ENCODE measurements around the gene COASY. TPM values are rescaled to one million over a fixed set of nuclear protein-coding genes. Genes with fewer than 3 reads are reported as not detected.
A peak's percentile ranks its signal among the peaks of the same experiment; 100 is the strongest.
"Not testable (repeated sequence)": the region's sequence is repeated elsewhere in the genome, so short reads cannot be mapped to it uniquely, and the experiment has no call there.

COASY gene
- total RNA-seq, 1 donor from 2014 or later = 67.4 TPM

GRCh38 chr17:42553161-42553818 lies 8.7 kb upstream of the COASY start:
- peak; percentile 65 for ATAC-seq

- peak; percentile 70 for ATAC-seq
These were observed 8.1 kb upstream of the COASY start for GRCh38 chr17:42553866-42554249.

GRCh38 chr17:42554250-42555121 lies 7.5 kb upstream of the COASY start:
- peak; percentile 68 for ATAC-seq

GRCh38 chr17:42555122-42555622 lies 6.8 kb upstream of the COASY start:
- ATAC-seq = no peak

- ATAC-seq = not testable (repeated sequence)
These were observed 5.9 kb upstream of the COASY start for GRCh38 chr17:42555961-42556617.

GRCh38 chr17:42559075-42559474 lies 2.9 kb upstream of the COASY start:
- no peak for ATAC-seq

- ATAC-seq = no peak
These were observed 1.7 kb upstream of the COASY start for GRCh38 chr17:42560246-42560645.

GRCh38 chr17:42562388-42563142 lies 617 bp downstream of the COASY start:
- peak; percentile 11 for ATAC-seq

GRCh38 chr17:42563143-42563509 lies 1.2 kb downstream of the COASY start:
- no peak for ATAC-seq

GRCh38 chr17:42563543-42563942 lies 1.6 kb downstream of the COASY start:
- no peak for ATAC-seq

GRCh38 chr17:42563950-42564349 lies 2.0 kb downstream of the COASY start:
- no peak for ATAC-seq

GRCh38 chr17:42564815-42565522 lies 3.0 kb downstream of the COASY start:
- no peak for ATAC-seq

GRCh38 chr17:42565523-42566214 lies 3.7 kb downstream of the COASY start:
- no peak for ATAC-seq

- no peak for ATAC-seq
These were observed 4.4 kb downstream of the COASY start for GRCh38 chr17:42566215-42566882.

- ATAC-seq = peak; percentile 65
These were observed 5.1 kb downstream of the COASY start, which contains the start of gene MLX for GRCh38 chr17:42566883-42567573. MLX (plus strand) TSS chr17:42567100; CDS start chr17:42567125, 25 bp downstream.

GRCh38 chr17:42568341-42569111 lies 6.6 kb downstream of the COASY start:
- ATAC-seq = no peak

GRCh38 chr17:42571435-42572225 lies 9.7 kb downstream of the COASY start:
- no peak for ATAC-seq

- ATAC-seq = no peak
These were observed 11.1 kb downstream of the COASY start for GRCh38 chr17:42573095-42573494.

All from esophagus mucosa (tissue), 1 donor.